Endodermal cell (in vitro differentiated cells): ENCODE results near the gene LDLRAD4. TPM values are rescaled to one million over a fixed set of nuclear protein-coding genes. Genes with fewer than 3 reads are reported as not detected.

Experiments used
- DNase-seq: peaks from one replicate; pipeline ENCODE4 v3.0.0-alpha.2; 2017
- H3K27ac ChIP-seq: 2 replicates; pipeline ENCODE4 v1.5.1; 2013; ENCODE audit warnings: mild to moderate bottlenecking, low read depth, low read length, moderate library complexity
- H3K27me3 ChIP-seq: 2 replicates; pipeline ENCODE4 v1.6.1; 2013; ENCODE audit warnings: mild to moderate bottlenecking, low read length, moderate library complexity; ENCODE audit not compliant: insufficient read depth, control insufficient read depth, poor library complexity, severe bottlenecking
- H3K36me3 ChIP-seq: 2 replicates; pipeline ENCODE4 v1.7.0; 2013; ENCODE audit warnings: mild to moderate bottlenecking, low read length, moderate library complexity; ENCODE audit not compliant: control insufficient read depth, insufficient read depth
- H3K4me1 ChIP-seq: one replicate; pipeline ENCODE4 v1.7.0; 2013; ENCODE audit warnings: low read length; ENCODE audit not compliant: control insufficient read depth, insufficient read depth
- H3K4me3 ChIP-seq: 2 replicates; pipeline ENCODE4 v1.5.1; 2013; ENCODE audit warnings: mild to moderate bottlenecking, low read length, moderate library complexity
- H3K9ac ChIP-seq: 2 replicates; pipeline ENCODE4 v1.6.1; 2013; ENCODE audit warnings: mild to moderate bottlenecking, low read length, moderate library complexity; ENCODE audit not compliant: poor library complexity, severe bottlenecking; ENCODE audit errors: extremely low read depth
- H3K9me3 ChIP-seq: 2 replicates; pipeline ENCODE4 v1.6.1; 2013; ENCODE audit warnings: mild to moderate bottlenecking, low read length, moderate library complexity; ENCODE audit not compliant: control insufficient read depth
- H3K27ac Mint-ChIP-seq: 2 replicates; pipeline ENCODE4 v1.8.0; 2020; ENCODE audit warnings: mixed read lengths
- H3K27me3 Mint-ChIP-seq: 2 replicates; pipeline ENCODE4 v1.8.0; 2021; ENCODE audit warnings: mild to moderate bottlenecking, mixed read lengths; ENCODE audit not compliant: insufficient read depth
- H3K36me3 Mint-ChIP-seq: 2 replicates; pipeline ENCODE4 v1.8.0; 2020; ENCODE audit warnings: low read depth, mixed read lengths
- H3K4me1 Mint-ChIP-seq: 2 replicates; pipeline ENCODE4 v1.8.0; 2020; ENCODE audit warnings: mixed read lengths
- H3K4me3 Mint-ChIP-seq: 2 replicates; pipeline ENCODE4 v1.8.0; 2020; ENCODE audit warnings: mild to moderate bottlenecking, moderate library complexity, mixed read lengths
- H3K9me3 Mint-ChIP-seq: 2 replicates; pipeline ENCODE4 v1.8.0; 2020; ENCODE audit warnings: mild to moderate bottlenecking, mixed read lengths
- CTCF ChIP-seq: fragments of 200-600 bp; sonication (generic); conservative IDR thresholded peaks from 2 replicates; pipeline ENCODE4 v1.5.0; 2021; ENCODE audit warnings: antibody characterized with exemption, mild to moderate bottlenecking
- WGBS, 2 experiments: methylation state at CpG; one replicate each; pipeline versions ENCODE4 v1.1.5 to v1.1.7; 2013; ENCODE audit warnings: missing lambda C conversion rate in 2 of 2, mixed read lengths in 1 of 2; ENCODE audit not compliant: insufficient coverage in 1 of 2, insufficient read length in 1 of 2; 5-methylcytosine and 5-hydroxymethylcytosine counted together
- total RNA-seq, 2 donors: library from RNA; stranded (reverse); fragmentation: NEBNext Ultra II Directional in 1 of 2; extraction: Animal tissue kit (Norgen Biotek cat#: 25700) in 1 of 2; gene quantifications; 2 replicates in 1 of 2; 3 replicates in 1 of 2; pipeline ENCODE4 v1.2.1, GENCODE V29; 2021

The LDLRAD4 gene
- total RNA-seq, 2 donors from 2014 or later, result 14.9 to 15.1 TPM

DNA sequence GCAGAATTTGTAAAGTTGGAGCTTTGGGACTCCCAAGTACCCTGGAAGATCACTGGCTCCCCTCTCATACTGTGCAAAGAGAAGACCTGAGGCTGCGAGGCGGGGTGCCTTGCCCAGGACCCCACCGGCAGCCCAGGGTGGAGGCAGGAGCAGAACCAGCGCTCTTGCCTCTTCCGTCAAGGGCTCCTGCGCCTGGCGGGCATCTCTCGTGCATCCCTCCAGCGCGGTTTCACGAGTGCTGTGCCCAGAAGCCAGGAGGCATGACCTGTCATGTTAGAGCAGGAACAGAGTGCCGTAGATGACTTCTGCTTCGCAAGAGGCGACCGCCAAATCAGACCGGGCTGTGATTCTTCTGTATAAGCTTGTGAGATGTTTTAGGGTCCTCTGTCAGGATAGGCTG lies 77.3 kb downstream of the LDLRAD4 start:
- Histone ChIP-seq H3K9ac (no peak overlapping the region), H3K36me3 (no peaks in the 10 kb centered on the region), H3K4me1 (peaks cover under 1% of the 10 kb centered on the region), H3K4me3 (no peak overlapping the region), H3K9me3 (no peaks in the 10 kb centered on the region), H3K27me3 (no peaks in the 10 kb centered on the region), H3K27ac (no peak overlapping the region)
- no peak for TF ChIP-seq CTCF
- Mint-ChIP-seq H3K4me1 (peaks cover 12% of the 10 kb centered on the region), H3K27me3 (no peaks in the 10 kb centered on the region), H3K27ac (no peak overlapping the region), H3K4me3 (no peak overlapping the region), H3K36me3 (no peaks in the 10 kb centered on the region), H3K9me3 (no peaks in the 10 kb centered on the region)
- DNase-seq, result peak; percentile 20
- 93 to 97% methylated on average over 16 of the region's 16 CpGs for WGBS, 2 experiments

DNA sequence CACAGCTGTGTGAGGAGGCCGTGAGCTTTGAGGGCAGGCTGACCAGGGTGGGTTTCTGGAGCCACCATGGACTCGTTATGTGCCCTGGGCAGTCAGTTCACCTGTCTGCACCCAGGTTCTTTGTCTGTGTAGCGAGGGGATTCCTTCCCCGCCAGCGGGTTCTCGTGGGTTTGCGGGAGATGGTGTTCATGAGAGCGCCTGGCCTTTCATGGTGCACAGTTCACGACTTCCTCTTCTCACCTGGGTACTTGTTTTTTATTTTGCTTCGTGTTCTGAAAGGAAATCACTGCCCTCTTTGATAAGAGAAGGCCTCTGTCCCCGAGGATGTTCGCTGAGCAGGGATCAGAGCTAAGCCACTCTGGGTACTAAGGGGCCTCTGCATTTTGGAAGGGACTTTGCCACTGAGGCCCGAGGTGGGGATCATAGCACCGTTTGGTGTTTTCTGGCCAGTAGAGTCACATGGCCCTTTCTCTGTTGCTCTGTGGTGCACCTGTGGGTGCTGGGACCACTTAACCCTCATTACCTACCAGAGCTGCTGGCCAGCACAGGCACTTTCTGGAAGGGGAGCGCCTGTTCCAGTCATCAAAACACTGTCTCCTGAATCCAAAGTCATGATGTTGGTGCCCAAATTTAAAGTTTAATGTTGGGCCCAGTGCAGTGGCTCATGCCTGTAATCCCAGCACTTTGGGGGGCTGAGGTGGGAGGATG lies 78.5 kb downstream of the LDLRAD4 start:
- Histone ChIP-seq H3K9me3 (no peaks in the 10 kb centered on the region), H3K27ac (no peak overlapping the region), H3K4me1 (no peaks in the 10 kb centered on the region), H3K9ac (no peak overlapping the region), H3K4me3 (no peak overlapping the region), H3K27me3 (no peaks in the 10 kb centered on the region), H3K36me3 (no peaks in the 10 kb centered on the region)
- TF ChIP-seq CTCF, result no peak
- Mint-ChIP-seq H3K9me3 (no peaks in the 10 kb centered on the region), H3K36me3 (no peaks in the 10 kb centered on the region), H3K4me1 (peaks cover 5% of the 10 kb centered on the region), H3K4me3 (no peak overlapping the region), H3K27me3 (no peaks in the 10 kb centered on the region), H3K27ac (peak overlapping the region; percentile 55)
- WGBS, 2 experiments, result 89 to 95% methylated on average over 14 to 15 of the region's 15 CpGs
- DNase-seq, result peak; percentile 14

DNA sequence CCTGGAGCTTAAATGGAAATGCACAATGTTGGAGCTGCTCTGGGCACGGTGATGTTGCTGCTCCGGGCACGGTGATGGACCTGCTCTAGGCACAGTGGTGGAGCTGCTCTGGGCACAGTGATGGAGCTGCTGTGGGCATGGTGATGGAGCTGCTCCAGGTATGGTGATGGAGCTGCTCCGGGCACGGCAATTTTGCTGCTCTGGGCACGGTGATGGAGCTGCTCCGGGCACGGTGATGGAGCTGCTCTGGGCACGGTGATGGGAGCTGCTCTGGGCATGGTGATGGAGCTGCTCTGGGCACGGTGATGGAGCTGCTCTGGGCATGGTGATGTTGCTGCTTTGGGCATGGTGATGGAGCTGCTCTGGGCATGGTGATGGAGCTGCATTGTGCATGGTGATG lies 79.7 kb downstream of the LDLRAD4 start:
- H3K27me3 Mint-ChIP-seq, result no peaks in the 10 kb centered on the region
- no peak overlapping the region for H3K27ac Mint-ChIP-seq
- WGBS, 2 experiments, result 95 to 100% methylated on average over 4 to 10 of the region's 10 CpGs
- Histone ChIP-seq H3K9ac (no peak overlapping the region), H3K4me1 (no peaks in the 10 kb centered on the region), H3K27ac (no peak overlapping the region), H3K27me3 (no peaks in the 10 kb centered on the region), H3K9me3 (no peaks in the 10 kb centered on the region), H3K36me3 (no peaks in the 10 kb centered on the region), H3K4me3 (no peak overlapping the region)
- no peak overlapping the region for H3K4me3 Mint-ChIP-seq
- H3K36me3 Mint-ChIP-seq, result no peaks in the 10 kb centered on the region
- peak; percentile 22 for DNase-seq
- TF ChIP-seq CTCF, result no peak
- H3K4me1 Mint-ChIP-seq, result peaks cover 7% of the 10 kb centered on the region
- H3K9me3 Mint-ChIP-seq, result no peaks in the 10 kb centered on the region
